GM06990 (cell line): ENCODE data around the gene PLAC8L1.

ENCODE experiments used
- DNase-seq: peaks from one replicate; pipeline ENCODE4 v3.0.0-alpha.2; 2011; ENCODE audit not compliant: insufficient read length; ENCODE audit errors: extremely low read depth
- H3K27me3 ChIP-seq: replicated peaks from 2 replicates; pipeline ENCODE4 v1.6.0; 2011; ENCODE audit warnings: low read length; ENCODE audit not compliant: control insufficient read depth, insufficient read depth
- H3K36me3 ChIP-seq: 2 replicates; pipeline ENCODE4 v1.5.1; 2011; ENCODE audit warnings: low read length; ENCODE audit not compliant: control insufficient read depth, insufficient read depth
- H3K4me3 ChIP-seq: replicated peaks from 2 replicates; pipeline ENCODE4 v1.5.1; 2011; ENCODE audit warnings: low read depth, mild to moderate bottlenecking, control low read depth, low read length
- TF ChIP-seq, protein P1 (sequence below): IDR thresholded peaks from 2 replicates; pipeline ENCODE4 v1.5.1; 2011; ENCODE audit warnings: low read length, control low read depth, mild to moderate bottlenecking, inconsistent platforms; ENCODE audit not compliant: insufficient read depth, poor library complexity, severe bottlenecking

PLAC8L1 gene

GRCh38 chr5:146071171-146071570 lies 34.2 kb downstream of the PLAC8L1 start:
- TF ChIP-seq, protein P1, sequence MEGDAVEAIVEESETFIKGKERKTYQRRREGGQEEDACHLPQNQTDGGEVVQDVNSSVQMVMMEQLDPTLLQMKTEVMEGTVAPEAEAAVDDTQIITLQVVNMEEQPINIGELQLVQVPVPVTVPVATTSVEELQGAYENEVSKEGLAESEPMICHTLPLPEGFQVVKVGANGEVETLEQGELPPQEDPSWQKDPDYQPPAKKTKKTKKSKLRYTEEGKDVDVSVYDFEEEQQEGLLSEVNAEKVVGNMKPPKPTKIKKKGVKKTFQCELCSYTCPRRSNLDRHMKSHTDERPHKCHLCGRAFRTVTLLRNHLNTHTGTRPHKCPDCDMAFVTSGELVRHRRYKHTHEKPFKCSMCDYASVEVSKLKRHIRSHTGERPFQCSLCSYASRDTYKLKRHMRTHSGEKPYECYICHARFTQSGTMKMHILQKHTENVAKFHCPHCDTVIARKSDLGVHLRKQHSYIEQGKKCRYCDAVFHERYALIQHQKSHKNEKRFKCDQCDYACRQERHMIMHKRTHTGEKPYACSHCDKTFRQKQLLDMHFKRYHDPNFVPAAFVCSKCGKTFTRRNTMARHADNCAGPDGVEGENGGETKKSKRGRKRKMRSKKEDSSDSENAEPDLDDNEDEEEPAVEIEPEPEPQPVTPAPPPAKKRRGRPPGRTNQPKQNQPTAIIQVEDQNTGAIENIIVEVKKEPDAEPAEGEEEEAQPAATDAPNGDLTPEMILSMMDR: no peak
- Histone ChIP-seq H3K27me3 (no peaks in the 10 kb centered on the region), H3K4me3 (no peak overlapping the region), H3K36me3 (no peaks in the 10 kb centered on the region)
- DNase-seq: no peak

GRCh38 chr5:146070746-146071145 lies 34.6 kb downstream of the PLAC8L1 start:
- Histone ChIP-seq H3K27me3 (no peaks in the 10 kb centered on the region), H3K36me3 (no peaks in the 10 kb centered on the region), H3K4me3 (no peak overlapping the region)
- TF ChIP-seq, protein P1: no peak
- no peak for DNase-seq

DNA sequence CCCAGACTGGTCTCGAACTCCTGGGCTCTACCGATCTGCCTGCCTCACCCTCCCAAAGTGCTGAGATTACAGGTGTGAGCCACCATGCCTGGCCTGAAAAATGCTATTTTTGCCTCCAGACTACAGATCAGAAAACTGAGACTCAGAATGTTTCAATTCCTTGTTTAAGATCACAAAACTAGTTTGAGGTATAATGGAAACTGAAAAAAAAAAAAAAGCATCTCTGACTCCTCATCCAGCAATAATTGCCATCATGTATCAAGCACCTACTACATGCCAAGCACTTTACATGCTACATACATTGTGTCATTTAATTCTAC lies 35.6 kb downstream of the PLAC8L1 start:
- Histone ChIP-seq H3K27me3 (no peaks in the 10 kb centered on the region), H3K4me3 (no peak overlapping the region), H3K36me3 (no peaks in the 10 kb centered on the region)
- no peak for DNase-seq
- TF ChIP-seq, protein P1: no peak

DNA sequence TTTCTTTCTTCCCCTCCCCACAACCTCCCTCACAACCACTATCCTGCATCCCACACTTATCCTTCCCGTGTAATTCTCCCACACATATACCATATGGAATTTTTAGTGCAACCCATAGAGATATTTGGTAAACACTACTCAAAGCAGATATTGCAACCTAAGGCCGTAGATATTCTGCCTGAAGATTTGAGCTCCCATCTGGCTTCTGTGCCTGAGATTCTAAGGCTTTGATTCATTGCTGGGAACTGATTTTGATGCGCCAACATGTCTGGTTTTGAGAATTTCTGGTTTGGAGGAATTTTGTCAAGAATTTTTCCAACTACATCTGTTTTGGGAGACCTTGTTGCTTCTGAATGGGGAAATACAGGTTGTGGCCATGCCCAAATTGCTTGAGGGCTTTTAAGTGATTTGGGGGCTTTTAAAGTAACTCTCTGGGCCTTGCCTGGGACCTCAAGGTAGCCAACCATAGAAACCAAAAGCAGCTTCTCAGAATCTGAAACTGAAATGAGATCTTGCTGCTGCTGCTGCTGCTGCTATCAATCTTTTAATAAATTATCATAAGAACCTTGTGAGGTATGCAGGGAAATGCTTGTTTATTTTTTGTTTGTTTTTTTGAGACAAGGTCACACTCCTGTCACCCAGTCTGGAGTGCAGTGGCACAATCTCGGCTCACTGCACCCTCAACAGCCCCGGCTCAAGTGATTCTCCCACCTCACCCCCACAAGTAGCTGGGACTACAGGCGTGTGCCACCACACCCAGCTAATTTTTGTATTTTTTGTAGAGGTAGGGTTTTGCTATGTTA lies 36.2 kb downstream of the PLAC8L1 start:
- Histone ChIP-seq H3K4me3 (no peak overlapping the region), H3K36me3 (no peaks in the 10 kb centered on the region), H3K27me3 (no peaks in the 10 kb centered on the region)
- DNase-seq: no peak
- TF ChIP-seq, protein P1: no peak

- no peak overlapping the region for H3K4me3 ChIP-seq
- no peaks in the 10 kb centered on the region for H3K36me3 ChIP-seq
- DNase-seq: no peak
- H3K27me3 ChIP-seq: no peaks in the 10 kb centered on the region
- TF ChIP-seq, protein P1: no peak
These were observed 37.2 kb downstream of the PLAC8L1 start for GRCh38 chr5:146068206-146068605.

- no peak for DNase-seq
- no peaks in the 10 kb centered on the region for H3K36me3 ChIP-seq
- H3K4me3 ChIP-seq: no peak overlapping the region
These were observed 38.4 kb downstream of the PLAC8L1 start for GRCh38 chr5:146066968-146067367.

More at GRCh38 chr5:146066968-146067367, 38.4 kb downstream of the PLAC8L1 start:
- H3K27me3 ChIP-seq: no peaks in the 10 kb centered on the region
- TF ChIP-seq, protein P1: no peak
